ENCODE measurements around the gene SHMT2. TPM values are rescaled to one million over a fixed set of nuclear protein-coding genes. Genes with fewer than 3 reads are reported as not detected.

The SHMT2 gene
- total RNA-seq, 1 donor from 2014 or later, result 268 TPM

GRCh38 chr12:57237932-57238853 lies 8.7 kb downstream of the SHMT2 start:
- Mint-ChIP-seq H3K27ac (no peak overlapping the region), H3K9me3 (no peaks in the 10 kb centered on the region), H3K36me3 (ENCODE audit: low read depth) (peaks cover 22% of the 10 kb centered on the region), H3K4me3 (peak overlapping the region; percentile 89), H3K4me1 (peaks cover 94% of the 10 kb centered on the region), H3K27me3 (peaks cover 8% of the 10 kb centered on the region)
- DNase-seq, result peak; percentile 41
- intact Hi-C loops (cut with micrococcal nuclease), result no loop called here
- TF ChIP-seq, protein P1, sequence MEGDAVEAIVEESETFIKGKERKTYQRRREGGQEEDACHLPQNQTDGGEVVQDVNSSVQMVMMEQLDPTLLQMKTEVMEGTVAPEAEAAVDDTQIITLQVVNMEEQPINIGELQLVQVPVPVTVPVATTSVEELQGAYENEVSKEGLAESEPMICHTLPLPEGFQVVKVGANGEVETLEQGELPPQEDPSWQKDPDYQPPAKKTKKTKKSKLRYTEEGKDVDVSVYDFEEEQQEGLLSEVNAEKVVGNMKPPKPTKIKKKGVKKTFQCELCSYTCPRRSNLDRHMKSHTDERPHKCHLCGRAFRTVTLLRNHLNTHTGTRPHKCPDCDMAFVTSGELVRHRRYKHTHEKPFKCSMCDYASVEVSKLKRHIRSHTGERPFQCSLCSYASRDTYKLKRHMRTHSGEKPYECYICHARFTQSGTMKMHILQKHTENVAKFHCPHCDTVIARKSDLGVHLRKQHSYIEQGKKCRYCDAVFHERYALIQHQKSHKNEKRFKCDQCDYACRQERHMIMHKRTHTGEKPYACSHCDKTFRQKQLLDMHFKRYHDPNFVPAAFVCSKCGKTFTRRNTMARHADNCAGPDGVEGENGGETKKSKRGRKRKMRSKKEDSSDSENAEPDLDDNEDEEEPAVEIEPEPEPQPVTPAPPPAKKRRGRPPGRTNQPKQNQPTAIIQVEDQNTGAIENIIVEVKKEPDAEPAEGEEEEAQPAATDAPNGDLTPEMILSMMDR (IDR thresholded peaks at IDR 0.05), result no peak
- ChIA-PET POLR2A (interaction anchor here (0.6 to 9.0 kb wide), 5 partner anchors 12 to 242 kb away, joined by 3 to 268 read pairs (median 3); partner anchors contain the start of genes ARHGAP9, NXPH4 and SHMT2), CTCF (interaction anchor here (0.6 to 20.9 kb wide), 7 partner anchors 8 to 221 kb away, joined by 3 to 390 read pairs (median 9); partner anchors contain the start of genes GLI1, NXPH4, SHMT2 and STAC3)
- no peak for ATAC-seq (ENCODE audit: low read depth)

DNA sequence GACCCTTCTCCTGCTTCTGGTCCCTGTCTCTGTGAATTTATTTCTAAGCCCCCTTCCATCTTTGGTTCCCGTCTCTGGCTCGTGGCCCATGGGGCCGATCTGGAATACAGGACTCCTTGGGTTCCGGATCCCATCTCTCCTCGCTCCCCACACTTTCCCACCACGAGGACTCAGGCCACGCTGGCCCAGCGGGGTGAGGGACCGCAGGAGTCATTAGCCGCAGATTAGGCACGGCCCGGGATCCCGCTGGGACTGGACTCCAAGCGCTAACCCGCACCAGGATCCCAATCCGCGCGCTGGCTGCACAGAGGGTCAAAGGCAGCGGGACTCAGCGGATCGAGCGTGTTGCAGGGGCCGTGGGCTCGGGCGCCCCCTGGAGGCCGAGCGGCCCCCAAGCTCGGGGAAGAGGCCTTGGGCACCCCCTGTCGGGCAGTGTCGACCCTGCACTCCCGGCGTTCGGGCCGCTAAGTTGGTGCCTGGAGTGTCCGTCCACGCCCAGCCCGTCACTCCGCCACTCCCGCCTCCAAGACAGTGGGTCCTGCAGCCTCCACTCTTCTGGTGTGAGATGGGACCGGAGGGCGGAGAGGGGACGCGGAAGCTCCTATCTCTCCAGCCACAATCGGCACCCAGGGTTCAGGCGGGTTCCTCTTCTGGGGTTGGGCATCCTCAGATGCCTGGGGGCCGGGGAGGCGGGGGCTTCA lies 9.5 kb downstream of the SHMT2 start:
- POLR2A ChIA-PET, result interaction anchor here (0.6 to 9.0 kb wide), 5 partner anchors 13 to 220 kb away, joined by 3 to 268 read pairs (median 9); partner anchors contain the start of genes NXPH4 and SHMT2
- intact Hi-C loops (cut with micrococcal nuclease), result loop anchor here (1.0 kb wide), 4 partner anchors 10 to 56 kb away; partner anchors contain the start of gene SHMT2
- CTCF ChIA-PET, result interaction anchor here (0.6 to 20.9 kb wide), 7 partner anchors 9 to 220 kb away, joined by 3 to 390 read pairs (median 9); partner anchors contain the start of genes GLI1, NXPH4, SHMT2 and STAC3
- peak overlapping the region; percentile 89 for H3K4me3 Mint-ChIP-seq
- ATAC-seq (ENCODE audit: low read depth) (peak; percentile 54), DNase-seq (peak; percentile 96)
- H3K9me3 Mint-ChIP-seq, result no peaks in the 10 kb centered on the region
- TF ChIP-seq, protein P1 (IDR thresholded peaks at IDR 0.05), result peak; percentile 99
- H3K27ac Mint-ChIP-seq, result peak overlapping the region; percentile 90
- H3K27me3 Mint-ChIP-seq, result peaks cover 8% of the 10 kb centered on the region
- H3K4me1 Mint-ChIP-seq, result peaks cover 94% of the 10 kb centered on the region
- peaks cover 14% of the 10 kb centered on the region for H3K36me3 Mint-ChIP-seq (ENCODE audit: low read depth)

DNA sequence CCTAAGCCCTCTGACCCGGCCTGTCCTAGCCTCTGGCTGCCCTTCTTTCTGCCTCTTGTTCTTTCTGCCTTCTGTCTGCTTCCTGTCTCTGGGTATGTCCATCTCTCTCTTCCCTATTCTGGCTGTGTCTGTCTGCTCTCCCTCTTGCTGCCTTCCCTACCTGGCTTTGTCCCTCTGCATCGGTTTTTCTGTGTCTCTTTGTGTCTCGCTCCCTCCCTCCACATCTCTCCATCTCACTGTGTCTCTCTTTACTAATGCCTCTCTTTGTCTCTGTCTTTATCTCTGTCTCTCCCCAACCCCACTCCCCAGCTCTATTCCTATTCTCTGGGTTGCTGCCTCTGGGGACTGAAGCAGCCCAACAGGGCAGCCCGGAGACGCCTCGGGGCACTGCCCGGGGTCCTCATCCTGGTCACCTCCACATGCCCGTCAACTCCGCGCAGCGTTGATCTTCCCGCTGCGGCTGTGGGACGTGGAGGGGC lies 10.1 kb downstream of the SHMT2 start:
- H3K36me3 Mint-ChIP-seq (ENCODE audit: low read depth), result peaks cover 8% of the 10 kb centered on the region
- peak overlapping the region; percentile 89 for H3K4me3 Mint-ChIP-seq
- peaks cover 8% of the 10 kb centered on the region for H3K27me3 Mint-ChIP-seq
- ATAC-seq (ENCODE audit: low read depth) (peak; percentile 0), DNase-seq (no peak)
- H3K27ac Mint-ChIP-seq, result peak overlapping the region; percentile 90
- ChIA-PET POLR2A (interaction anchor here (0.7 to 9.0 kb wide), 7 partner anchors 13 to 523 kb away, joined by 3 to 268 read pairs (median 9); partner anchors contain the start of genes NEMP1, NXPH4, SHMT2 and STAT6), CTCF (interaction anchor here (1.0 to 20.9 kb wide), 6 partner anchors 10 to 219 kb away, joined by 3 to 390 read pairs (median 22); partner anchors contain the start of genes GLI1, NXPH4, SHMT2 and STAC3)
- TF ChIP-seq, protein P1 (IDR thresholded peaks at IDR 0.05), result no peak
- H3K9me3 Mint-ChIP-seq, result no peaks in the 10 kb centered on the region
- H3K4me1 Mint-ChIP-seq, result peaks cover 91% of the 10 kb centered on the region
- intact Hi-C loops (cut with micrococcal nuclease), result loop anchor here (1.0 to 10.0 kb wide), 7 partner anchors 10 to 605 kb away; partner anchors contain the start of genes BAZ2A, DDIT3, SHMT2 and ZBTB39

- TF ChIP-seq, protein P1 (IDR thresholded peaks at IDR 0.05), result no peak
- peaks cover 11% of the 10 kb centered on the region for H3K27me3 Mint-ChIP-seq
- intact Hi-C loops (cut with micrococcal nuclease), result loop anchor here (1.0 to 10.0 kb wide), 3 partner anchors 233 to 605 kb away; partner anchors contain the start of genes BAZ2A, DDIT3 and ZBTB39
- peak; percentile 71 for DNase-seq
- POLR2A ChIA-PET, result interaction anchor here (0.7 to 9.0 kb wide), 9 partner anchors 14 to 524 kb away, joined by 3 to 268 read pairs (median 7); partner anchors contain the start of genes NAB2, NEMP1, NXPH4 and SHMT2
- H3K4me3 Mint-ChIP-seq, result peak overlapping the region; percentile 89
- H3K4me1 Mint-ChIP-seq, result peaks cover 84% of the 10 kb centered on the region
- peak overlapping the region; percentile 90 for H3K27ac Mint-ChIP-seq
- H3K36me3 Mint-ChIP-seq (ENCODE audit: low read depth), result peaks cover 8% of the 10 kb centered on the region
- no peaks in the 10 kb centered on the region for H3K9me3 Mint-ChIP-seq
- CTCF ChIA-PET, result interaction anchor here (1.1 to 20.9 kb wide), 5 partner anchors 10 to 29 kb away, joined by 3 to 390 read pairs (median 35); partner anchors contain the start of genes NXPH4, SHMT2 and STAC3
- ATAC-seq (ENCODE audit: low read depth), result peak; percentile 40
Measured at GRCh38 chr12:57240066-57240921, 10.8 kb downstream of the SHMT2 start.
